GM19099 (cell line): ENCODE data around the gene SNRK.

Source experiments
- POLR2A ChIP-seq: IDR thresholded peaks from 3 replicates; pipeline ENCODE4 v1.6.1; 2011; ENCODE audit warnings: low read depth; ENCODE audit not compliant: insufficient read length; ENCODE audit errors: extremely low read depth

Gene SNRK

DNA sequence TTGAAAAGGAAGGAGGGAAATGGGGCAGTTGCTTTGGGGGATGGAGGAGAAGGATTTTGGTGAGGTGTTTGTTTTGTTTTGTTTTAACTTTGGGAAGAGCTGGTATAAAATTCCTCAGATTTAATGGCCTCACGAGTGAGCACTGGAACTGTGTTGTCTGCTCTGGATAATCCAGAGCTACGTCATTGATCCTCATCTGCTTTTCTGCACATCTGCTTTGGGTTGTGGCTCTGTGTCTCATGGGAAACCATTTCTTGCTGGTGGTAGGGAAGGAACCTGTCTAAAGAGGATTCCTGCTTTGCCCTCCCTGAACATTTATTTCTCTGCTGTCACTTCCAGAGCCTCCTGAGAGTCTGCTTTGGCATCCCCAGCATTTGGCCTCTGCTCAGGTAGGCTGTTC, 3.1 kb downstream of the SNRK start:
- TF ChIP-seq POLR2A: no peak

DNA sequence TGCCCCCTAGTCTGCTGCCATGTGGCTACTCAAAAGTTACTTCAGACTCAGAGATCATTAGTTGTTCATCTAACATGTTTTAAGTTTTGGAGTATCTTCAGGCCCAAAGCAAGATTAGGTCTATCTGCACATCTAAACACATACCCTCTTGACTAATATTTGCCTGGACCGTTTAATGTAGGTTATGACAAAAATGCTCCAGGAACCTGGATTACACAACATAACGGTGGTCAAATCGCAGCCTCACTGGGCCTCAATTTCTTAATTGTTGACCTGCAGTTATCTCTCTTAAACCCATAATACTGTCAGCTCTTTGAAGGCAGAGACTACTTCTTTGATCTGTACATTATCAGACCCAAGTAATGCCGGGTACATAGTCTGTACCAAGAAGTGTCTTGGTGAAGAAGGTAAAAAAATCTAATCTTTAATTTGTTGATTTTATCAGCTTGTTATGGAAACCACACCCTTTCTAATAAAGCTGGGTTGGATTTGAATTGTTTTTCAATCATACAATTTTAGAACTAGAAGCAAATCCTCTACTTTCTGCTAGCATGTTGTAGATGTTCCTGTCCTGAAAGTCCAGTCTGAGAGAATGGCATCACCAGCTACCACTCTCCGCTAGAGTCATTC, 3.6 kb downstream of the SNRK start:
- no peak for TF ChIP-seq POLR2A

DNA sequence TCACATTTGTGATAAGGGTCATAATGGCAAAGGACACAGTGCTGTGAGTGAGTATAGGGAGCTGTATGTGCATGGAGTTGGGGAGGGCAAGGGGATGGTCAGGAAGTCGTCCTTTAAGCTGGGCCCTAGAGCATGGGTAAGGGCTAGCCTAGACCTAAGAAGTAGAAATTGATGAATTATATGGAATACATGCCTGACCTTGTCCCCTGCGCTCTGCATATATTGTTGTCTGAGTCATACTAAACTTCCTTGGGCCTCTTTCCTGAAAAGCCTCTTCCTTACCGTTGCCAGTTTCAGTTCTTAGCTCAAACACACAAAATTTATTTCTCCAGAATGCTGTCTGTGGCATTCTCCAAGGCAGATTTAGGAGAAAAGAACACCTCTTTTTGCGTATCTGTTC, 4.6 kb downstream of the SNRK start:
- no peak for TF ChIP-seq POLR2A

DNA sequence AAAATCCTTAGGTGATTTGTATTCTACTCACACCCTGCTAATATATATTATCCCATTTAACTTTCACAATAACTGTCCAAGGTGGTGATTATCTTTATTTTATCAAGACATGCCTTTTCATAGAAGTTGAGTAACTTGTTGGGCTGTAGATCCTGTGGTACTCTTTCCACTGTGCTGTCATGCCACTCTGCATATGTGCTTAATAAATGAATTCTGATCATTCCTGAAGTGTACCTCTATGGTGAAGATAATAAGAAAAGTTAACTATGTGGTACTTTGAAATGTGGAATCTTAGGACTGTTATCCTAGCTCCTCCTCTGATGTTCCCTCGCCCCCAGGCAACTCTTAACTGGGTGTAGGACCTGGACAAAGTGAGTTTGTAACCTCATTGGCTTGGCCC, 5.2 kb downstream of the SNRK start:
- TF ChIP-seq POLR2A: no peak

DNA sequence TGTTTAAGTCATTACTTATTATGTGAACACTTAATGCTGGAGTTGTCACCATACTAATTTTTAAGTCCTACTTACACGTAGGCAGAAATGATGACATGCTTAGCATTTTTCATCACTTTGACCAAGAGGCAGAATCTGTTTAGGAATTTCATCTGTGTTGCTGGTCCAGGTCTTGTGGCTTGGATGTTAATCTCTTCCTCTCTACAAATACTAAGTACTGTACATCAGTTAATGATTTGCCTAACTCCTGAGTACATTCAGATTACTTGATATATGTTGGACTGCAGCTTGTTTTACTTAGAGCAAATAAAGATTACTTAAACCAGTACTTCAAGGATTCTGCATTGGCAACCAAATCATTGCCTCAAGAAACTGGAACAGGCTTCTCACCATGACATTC, 8.6 kb downstream of the SNRK start:
- TF ChIP-seq POLR2A: no peak

DNA sequence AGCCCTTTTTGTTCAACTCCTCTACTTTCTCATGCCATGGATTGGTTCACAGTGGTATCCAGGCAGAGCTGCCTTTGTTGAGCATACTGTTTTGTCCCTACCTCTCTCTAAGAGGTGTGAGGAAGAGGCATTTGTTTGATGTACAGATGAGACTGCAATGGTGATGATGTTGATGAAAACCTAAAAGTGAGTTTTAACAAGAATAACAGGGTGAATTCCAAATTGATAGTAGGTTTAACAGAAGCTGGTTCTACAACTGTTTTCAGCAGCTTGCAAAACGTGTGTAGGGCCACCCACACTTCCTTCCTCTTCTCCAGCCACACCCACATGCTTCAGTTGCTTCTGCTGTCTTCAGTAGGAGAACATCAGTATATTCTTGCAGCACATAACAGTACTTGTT, 10.2 kb downstream of the SNRK start:
- no peak for TF ChIP-seq POLR2A

DNA sequence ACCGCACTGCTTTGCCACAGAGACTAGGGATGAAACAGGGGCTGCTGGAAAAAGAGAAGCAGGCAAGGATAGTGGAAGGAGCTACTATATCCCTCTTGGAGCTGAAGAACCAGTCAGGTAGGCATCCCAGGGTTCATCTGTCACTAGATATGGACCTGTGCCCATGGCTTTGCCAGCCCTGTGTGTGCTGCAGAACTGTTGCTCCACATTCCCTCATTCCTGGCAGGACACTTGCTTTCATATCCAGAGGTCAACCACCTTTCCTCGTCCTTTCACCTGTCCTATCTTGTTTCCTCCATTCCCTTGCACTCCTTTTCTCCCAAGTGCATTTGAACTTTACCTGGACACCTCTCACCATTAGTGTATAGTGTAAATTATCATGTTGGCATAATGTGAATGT, 12.0 kb downstream of the SNRK start:
- TF ChIP-seq POLR2A: no peak

DNA sequence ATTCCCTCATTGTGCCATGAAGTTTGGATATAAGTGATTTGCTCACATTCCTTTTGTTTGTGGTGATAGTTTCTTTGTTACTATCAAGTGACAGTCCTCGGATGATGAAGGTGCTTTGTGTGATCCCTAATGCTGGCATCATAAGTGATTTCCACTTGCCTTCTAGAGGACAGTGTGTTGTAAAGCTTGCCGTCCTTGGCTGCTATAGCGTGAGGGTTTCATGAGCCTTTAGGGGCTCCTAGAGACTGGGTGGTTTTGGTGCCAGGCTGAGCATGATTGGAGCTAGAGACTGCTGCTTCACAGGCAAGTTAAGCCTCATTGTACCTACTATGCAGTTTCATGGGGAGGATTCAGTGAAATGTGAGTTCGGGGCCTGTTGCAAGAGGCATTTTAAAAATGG, 12.4 kb downstream of the SNRK start:
- no peak for TF ChIP-seq POLR2A

DNA sequence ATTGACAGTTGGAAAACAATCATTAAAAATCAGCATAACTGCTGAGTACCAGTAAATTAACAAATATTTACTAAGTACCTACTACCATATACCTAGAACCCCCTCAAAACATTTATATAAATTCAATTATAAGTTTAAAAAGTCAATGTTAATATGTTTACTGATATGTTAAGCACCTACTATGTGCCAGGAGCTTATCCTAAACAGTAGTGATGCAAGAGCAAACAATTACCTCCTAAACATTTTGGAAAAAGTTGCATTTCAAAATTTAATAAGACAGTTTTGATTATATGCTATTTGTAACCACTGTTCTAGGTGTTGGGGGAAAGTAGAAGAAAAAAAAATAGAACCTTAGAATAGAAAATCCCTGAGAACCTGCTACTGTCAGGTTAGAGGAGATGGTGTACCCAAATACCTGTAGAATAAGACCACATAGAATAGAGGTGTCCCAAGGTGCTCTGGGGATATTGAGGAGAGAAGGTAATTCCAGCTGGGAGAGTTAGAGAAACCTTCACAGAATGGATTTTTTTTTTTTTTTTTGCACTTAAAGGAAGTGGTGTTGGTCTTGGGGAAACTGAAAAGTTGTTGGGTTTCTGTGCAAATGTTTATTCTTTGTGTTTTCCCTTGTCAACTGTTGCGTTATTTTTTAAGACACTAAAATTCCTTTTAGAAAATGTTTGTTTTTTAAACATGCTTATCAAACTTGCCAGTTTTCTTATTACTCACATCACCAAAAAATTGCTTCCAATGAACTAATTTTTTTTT, 16.0 kb downstream of the SNRK start:
- TF ChIP-seq POLR2A: no peak

DNA sequence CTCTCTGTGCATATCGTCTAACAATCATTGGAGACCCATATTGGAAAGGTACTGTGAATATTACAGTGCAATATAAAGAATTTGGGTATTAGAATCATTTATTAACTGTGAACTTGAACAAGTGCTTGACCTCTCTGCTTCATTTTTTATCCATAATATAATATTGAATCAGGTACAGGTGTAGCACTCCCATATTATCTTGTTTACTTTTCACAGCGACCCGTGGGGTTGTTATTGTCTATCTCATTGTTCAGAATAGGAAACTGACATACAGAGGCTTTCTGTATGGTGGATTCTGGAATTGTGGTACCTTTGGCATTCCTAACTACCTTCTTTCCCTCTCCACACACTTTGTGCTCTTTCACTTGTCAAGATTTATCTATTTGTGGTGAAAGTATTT, 17.8 kb downstream of the SNRK start:
- TF ChIP-seq POLR2A: no peak

DNA sequence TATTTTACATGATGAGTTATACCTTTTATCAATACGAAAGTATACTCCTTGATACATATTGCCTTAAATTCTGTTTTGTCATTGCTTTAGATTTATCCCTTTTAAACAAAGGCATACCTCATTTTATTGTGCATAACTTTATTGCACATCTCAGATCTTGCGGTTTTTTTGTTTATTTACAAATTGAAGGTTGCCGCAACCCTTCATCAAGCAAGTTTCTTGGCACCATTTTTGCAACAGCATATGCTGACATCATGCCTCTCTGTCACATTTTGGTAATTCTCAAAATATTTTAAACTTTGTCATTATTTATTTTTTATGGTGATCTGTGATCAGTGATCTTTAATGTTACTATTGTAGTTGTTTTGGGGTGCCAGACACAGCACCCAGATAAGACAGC, 20.9 kb downstream of the SNRK start:
- no peak for TF ChIP-seq POLR2A

DNA sequence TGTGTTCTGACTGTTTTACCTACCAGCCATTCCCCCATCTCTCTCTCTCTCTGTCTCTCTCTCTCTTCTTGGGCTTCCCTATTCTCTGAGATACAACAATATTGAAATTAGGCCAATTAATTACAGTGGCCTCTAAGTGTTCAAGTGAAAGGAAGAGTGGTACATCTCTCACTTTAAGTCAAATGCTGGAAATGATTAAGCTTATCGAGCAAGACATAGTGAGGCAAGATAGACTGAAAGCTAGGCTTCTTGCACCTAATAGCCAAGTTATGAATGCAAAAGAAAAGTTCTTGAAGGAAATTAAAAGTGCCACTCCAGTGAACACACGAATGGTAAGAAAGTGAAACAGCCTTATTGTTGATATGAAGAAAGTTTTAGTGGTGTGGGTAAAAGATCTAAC, 21.3 kb downstream of the SNRK start:
- TF ChIP-seq POLR2A: no peak

DNA sequence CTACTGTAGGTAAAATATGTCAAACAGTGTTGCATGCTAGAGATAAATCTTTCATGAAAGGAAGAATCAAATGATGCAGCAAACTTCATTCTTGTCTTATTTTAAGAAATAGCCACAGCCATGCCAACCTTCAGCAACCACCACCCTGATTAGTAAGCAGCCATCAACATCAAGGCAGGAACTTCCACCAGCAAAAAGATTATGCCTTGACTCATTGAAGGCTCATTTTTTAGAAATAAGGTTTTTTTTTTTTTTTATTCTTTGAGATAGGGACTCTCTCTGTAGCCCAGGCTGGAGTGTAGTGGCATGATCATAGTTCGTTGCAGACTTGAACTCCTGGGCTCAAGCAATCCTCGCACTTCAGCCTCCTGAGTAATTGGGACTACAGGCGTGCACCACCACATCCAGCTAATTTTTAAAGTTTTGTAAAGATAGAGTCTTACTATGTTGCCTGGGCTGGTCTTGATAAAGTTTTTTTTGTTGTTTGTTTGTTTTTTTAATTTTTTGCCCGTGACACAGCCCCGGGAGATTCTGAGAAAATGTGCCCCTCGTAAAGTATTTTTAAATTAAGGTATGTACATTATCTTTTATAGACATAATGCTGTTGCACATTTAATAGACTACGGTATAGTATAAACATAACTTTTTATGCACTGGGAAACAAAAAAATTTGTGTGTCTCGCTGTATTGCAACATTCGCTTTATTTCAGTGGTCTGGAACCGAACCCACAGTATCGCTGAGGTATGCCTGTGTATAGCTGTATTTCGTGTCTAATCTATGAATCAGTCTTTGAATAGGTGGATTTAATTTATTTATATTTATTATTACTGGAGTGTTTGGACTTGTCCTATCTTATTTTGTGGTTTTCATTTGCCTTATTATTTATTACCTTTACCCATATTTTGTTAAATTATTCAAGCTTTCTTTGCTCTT, 23.3 kb downstream of the SNRK start:
- no peak for TF ChIP-seq POLR2A

DNA sequence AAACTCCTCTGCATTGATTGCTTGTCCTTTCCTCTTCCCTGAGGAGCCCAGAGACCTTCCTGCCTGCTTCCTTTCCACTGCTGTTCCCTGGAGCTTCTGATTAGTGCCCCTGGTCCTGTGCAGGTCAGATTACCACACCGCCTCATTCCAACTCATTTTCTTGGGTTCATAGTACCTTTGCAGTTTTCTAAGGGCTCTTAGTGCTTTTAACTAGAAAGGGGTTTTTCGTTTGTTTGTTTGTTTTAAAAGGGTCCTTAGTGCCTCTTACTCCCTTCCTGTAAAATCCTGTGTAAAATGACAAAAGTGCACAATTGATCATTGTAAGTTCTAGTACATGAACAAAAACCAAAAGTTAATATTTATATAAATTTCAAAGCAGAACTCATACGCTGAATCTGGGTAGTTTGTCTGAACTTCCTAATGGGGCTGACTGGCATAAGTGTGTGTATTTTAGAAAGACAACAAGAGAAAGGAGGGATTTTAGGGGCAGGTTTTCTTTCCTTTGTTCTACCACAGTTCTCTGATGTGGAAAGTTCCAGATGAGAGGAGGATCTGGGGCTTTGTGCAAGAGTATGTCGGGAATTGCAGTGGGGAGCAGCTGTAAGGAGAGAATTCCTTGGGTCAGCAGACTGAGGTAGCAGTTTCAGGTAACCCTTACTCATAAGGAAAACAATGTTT, 30.6 kb downstream of the SNRK start:
- no peak for TF ChIP-seq POLR2A

DNA sequence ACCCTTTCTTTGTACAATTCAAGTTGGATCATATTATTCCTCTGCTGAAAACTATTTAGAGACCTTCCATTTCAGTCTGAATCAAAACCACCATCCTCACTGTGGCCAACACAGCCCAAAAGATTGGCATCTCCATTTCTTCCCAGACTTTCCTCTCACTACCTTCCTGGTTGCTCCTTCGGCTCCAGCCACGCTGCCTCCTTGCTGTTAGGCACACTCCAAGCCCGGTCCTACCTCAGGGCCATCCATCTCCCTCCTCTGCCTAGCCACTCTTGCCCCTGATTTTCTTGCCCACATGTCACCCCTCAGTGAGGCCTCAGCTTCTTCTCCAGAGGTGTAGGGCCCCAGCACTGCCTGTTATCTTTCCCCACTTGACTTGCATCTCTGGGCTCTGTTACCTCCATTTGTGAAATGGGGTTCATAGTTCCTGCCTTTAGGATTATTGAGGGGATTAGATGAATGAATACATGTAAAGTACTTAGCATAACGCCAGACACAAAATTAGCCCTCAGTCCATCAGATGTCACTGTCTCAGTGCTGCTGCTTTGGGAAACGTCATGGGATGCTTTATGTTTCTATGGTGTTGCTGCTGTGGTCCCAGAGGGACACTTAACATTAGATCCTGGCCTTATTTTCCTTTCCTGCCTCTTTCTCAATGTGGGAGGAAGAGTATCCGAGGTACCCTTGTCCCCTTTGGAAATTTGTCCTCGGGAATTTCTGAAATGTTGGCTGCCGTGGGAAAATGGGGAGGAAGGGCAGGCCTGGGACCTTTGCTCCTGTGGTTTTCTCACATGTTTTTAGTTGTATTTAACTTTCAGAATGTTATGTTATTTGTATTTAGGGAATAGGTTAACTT, 31.3 kb downstream of the SNRK start:
- TF ChIP-seq POLR2A: no peak

DNA sequence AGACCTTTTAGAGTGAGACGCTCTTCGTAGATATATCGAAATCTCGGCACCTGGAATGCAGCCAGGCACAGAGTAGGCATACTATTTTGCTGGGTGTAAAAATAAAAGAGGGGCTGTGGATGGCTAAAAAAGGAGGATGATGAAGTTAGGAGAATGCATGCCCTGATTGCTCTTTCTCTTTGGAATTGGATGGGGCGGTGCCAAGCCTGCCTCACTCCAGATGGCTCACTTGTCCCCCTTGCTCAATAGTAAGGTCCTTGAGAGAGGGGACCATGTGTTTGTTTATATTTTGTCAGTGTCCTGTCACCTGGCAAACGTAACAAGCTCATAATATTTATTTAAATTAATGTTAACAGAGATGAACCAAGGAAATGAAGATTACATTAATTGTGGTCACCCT, 33.0 kb downstream of the SNRK start:
- TF ChIP-seq POLR2A: no peak
